GM08714 (cell line): Measurements from ENCODE around the gene OR6K6.

Experiments
- H3K4me3 ChIP-seq: fragments of 200-500 bp; sonication (Bioruptor generic); 2 replicates; pipeline ENCODE4 v1.5.1; 2014; ENCODE audit warnings: mild to moderate bottlenecking, low read length, inconsistent platforms
- ZNF274 ChIP-seq: IDR thresholded peaks from 2 replicates; pipeline ENCODE4 v1.6.1; 2012; ENCODE audit warnings: mild to moderate bottlenecking, low read depth, low read length

Gene OR6K6, protein sequence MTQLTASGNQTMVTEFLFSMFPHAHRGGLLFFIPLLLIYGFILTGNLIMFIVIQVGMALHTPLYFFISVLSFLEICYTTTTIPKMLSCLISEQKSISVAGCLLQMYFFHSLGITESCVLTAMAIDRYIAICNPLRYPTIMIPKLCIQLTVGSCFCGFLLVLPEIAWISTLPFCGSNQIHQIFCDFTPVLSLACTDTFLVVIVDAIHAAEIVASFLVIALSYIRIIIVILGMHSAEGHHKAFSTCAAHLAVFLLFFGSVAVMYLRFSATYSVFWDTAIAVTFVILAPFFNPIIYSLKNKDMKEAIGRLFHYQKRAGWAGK

GRCh38 chr1:158754420-158754819, at the start of gene OR6K6:
OR6K6 (plus strand) TSS chr1:158754720; CDS start chr1:158754888, 168 bp downstream.
- no peak for TF ChIP-seq ZNF274

DNA sequence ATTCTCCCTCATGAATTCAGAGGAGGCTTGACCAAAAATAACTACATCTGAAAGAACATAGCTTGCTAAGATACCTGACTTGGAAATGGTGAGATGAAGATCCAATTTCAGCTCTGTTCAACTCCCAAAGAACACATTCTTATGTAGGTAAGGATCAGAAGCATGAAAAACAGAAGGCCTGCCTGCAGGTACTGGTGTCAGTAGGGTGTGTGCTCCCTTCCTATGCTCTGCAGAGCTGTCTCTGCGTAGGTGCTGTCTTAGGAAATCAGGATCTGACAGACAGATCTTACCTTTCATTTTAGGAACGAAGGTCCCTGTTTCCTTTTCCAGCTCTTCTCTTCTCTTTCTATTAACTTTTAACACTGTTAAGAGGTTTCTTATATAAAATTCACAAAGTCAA, 48.4 kb upstream of the OR6K6 start:
- no peak overlapping the region for H3K4me3 ChIP-seq
- no peak for TF ChIP-seq ZNF274

More at GRCh38 chr1:158754420-158754819, at the start of gene OR6K6:
- no peak within 1 kb of the TSS for H3K4me3 ChIP-seq

GRCh38 chr1:158711098-158711497, 43.4 kb upstream of the OR6K6 start:
- no peak overlapping the region for H3K4me3 ChIP-seq
- no peak for TF ChIP-seq ZNF274

GRCh38 chr1:158714754-158715153, 39.8 kb upstream of the OR6K6 start:
- no peak overlapping the region for H3K4me3 ChIP-seq
- no peak for TF ChIP-seq ZNF274

DNA sequence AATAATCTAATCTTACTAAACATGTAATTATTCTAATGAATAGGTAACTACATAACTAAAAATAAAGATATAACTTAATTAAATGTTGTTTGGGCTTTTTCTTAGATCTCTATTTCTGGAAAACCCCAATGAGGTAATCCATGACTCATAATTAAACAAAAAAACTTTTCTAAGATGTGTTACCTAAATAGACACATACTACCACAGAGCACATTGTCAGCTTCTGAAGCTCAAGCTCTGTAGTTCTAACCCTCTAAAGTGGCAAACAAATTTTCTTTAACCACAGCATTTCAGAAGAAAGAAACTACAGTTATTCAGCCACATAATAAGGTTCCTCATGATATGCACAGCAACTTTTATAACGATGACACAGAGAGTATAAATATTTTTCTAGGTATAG, 38.2 kb upstream of the OR6K6 start:
- no peak for TF ChIP-seq ZNF274
- H3K4me3 ChIP-seq = no peak overlapping the region

DNA sequence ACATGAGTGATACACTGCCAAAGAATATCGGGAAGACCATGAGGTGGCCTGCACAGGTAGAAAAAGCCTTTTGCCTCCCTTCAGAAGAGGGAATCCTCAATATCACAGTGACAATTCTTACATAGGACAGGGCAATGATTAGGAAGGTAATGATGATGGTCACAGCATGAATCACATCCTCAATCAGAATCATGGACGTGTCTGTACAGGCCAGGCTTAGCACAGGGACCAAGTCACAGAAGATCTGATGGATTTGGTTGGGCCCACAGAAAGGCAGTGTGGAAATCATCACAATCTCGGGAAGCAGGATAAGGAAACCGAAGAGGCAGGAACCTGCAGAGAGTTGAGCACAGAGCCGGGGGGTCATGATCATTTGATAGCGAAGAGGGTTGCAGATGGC, 37.2 kb upstream of the OR6K6 start:
- TF ChIP-seq ZNF274 = no peak
- H3K4me3 ChIP-seq = no peak overlapping the region

GRCh38 chr1:158719664-158720063, 34.9 kb upstream of the OR6K6 start:
- no peak for TF ChIP-seq ZNF274
- H3K4me3 ChIP-seq = no peak overlapping the region

- no peak within 1 kb of the TSS for H3K4me3 ChIP-seq
- TF ChIP-seq ZNF274 = no peak
Measured at GRCh38 chr1:158720620-158721019, 33.9 kb upstream of the OR6K6 start, which contains the start of gene OR6K3. OR6K3 (minus strand) TSS chr1:158720720; CDS start chr1:158718115, 2,605 bp downstream.

DNA sequence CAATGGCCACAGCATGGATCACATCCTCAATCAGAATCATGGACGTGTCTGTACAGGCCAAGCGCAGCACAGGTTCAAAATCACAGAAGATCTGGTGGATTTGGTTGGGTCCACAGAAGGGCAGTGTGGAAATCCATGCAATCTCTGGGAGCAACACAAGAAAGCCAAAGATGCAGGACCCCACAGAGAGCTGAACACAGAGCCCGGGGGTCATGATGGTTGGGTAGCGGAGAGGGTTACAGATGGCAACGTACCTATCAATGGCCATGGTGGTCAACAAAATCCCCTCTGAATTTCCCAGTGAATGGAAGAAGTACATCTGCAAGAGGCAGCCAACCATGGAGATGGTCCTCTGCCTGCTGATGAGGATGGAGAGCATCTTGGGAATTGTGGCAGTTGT, 30.1 kb upstream of the OR6K6 start:
- TF ChIP-seq ZNF274 = no peak
- H3K4me3 ChIP-seq = no peak overlapping the region

- no peak overlapping the region for H3K4me3 ChIP-seq
- no peak for TF ChIP-seq ZNF274
Measured at GRCh38 chr1:158728510-158729225, 25.9 kb upstream of the OR6K6 start.

GRCh38 chr1:158730453-158730852, 24.1 kb upstream of the OR6K6 start:
- H3K4me3 ChIP-seq = no peak overlapping the region
- no peak for TF ChIP-seq ZNF274

- TF ChIP-seq ZNF274 = no peak
Measured at GRCh38 chr1:158731707-158732106, 22.8 kb upstream of the OR6K6 start.

DNA sequence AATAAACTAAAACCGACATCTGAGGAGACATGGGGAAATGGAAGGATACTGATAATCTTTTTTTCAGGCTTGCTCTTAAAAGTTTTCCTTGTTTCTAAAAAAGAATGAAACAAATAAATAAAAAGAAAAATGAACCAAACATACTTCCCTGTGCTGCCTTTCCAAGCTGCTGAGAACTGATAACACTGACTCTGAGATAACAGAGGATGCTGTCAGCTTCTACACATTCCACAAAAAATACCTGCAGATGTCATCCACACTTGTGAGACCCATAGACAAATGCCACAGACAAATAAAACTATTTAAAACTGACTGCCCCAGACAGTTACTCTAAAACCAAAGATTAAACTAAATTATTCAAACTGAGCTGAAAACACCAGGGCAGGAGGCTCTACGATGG, 22.0 kb upstream of the OR6K6 start:
- TF ChIP-seq ZNF274 = no peak
- H3K4me3 ChIP-seq = no peak overlapping the region

More at GRCh38 chr1:158731707-158732106, 22.8 kb upstream of the OR6K6 start:
- no peak overlapping the region for H3K4me3 ChIP-seq

DNA sequence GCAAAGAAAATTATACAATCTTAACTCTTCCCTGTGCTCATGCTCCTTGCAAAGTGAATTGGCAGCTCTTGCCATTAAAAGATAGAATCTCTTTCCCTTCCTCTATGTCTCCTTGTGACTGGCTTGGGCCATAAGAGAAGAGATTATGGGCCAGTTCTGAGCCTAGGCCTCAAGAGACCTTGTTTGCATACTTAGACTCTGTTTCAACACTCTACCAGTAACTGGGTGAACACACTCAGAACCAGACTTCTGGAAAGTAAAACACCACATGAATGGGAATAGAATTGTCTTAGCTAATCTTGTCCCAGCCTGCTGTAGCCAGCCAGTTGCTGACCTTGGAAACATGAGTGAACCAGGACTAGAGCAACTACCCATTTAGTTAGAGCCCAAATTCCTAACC, 18.7 kb upstream of the OR6K6 start:
- no peak for TF ChIP-seq ZNF274
- H3K4me3 ChIP-seq = no peak overlapping the region

- no peak overlapping the region for H3K4me3 ChIP-seq
- no peak for TF ChIP-seq ZNF274
Measured at GRCh38 chr1:158752155-158752712, 2.3 kb upstream of the OR6K6 start.
